Activated CD8-positive, alpha-beta memory T cell treated with anti-CD3 and anti-CD28 coated beads for 1 hour (primary cell): ENCODE measurements around the gene CLDN8.

ENCODE experiments used
- DNase-seq, 2 donors: peaks; one replicate each; pipeline ENCODE4 v3.0.0-alpha.2; 2020; ENCODE audit warnings: low read depth in 1 of 2; ENCODE audit errors: extremely low read depth in 1 of 2

The CLDN8 gene

GRCh38 chr21:30206551-30207251, 9.2 kb downstream of the CLDN8 start:
- DNase-seq: no peak

- no peak for DNase-seq
Measured at GRCh38 chr21:30200000-30200399, 15.9 kb downstream of the CLDN8 start.

- DNase-seq: no peak
Measured at GRCh38 chr21:30194701-30195299, 21.1 kb downstream of the CLDN8 start.

DNA sequence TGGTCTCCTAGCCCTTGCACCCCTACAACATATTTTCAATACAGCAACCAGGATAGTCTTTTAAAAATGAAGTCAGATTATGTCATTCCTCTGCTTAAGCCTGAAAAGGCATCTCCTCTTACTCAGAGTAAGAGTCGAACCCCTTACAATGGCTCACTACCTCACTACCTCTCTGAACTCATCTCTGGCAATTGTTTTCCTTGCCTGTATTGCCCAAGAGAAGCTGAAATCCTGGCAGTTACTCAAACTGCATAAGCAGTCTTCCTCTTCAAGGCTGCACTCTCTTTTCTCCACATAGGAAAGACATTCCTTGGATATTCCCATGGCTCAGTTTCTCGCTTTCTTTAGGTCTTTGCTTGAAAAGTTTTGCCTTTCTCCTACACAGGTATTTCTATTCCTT, 22.7 kb downstream of the CLDN8 start:
- DNase-seq: no peak

DNA sequence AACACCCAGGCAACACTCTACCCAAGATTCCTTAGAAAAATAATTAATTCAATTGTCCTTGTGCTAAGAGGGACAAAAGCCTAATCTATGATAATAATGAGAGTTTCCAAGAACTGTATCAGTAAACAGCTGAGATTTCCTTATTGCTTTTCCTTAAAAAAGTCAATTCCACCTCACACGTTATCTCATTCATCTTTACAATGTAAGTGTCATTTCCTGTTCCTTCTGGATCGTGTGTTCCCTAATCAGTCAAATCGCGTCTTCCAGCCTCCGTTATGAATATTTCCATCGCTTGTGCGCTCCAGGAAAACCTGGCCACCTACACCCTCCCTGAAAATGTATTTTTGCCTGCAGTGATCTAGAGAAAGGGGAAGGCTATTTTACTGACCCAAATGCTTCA, 25.3 kb downstream of the CLDN8 start:
- no peak for DNase-seq

- DNase-seq: no peak
Measured at GRCh38 chr21:30189773-30190172, 26.1 kb downstream of the CLDN8 start.

- no peak for DNase-seq
Measured at GRCh38 chr21:30186242-30186641, 29.7 kb downstream of the CLDN8 start.

GRCh38 chr21:30168086-30168485, 47.8 kb downstream of the CLDN8 start:
- no peak for DNase-seq

DNA sequence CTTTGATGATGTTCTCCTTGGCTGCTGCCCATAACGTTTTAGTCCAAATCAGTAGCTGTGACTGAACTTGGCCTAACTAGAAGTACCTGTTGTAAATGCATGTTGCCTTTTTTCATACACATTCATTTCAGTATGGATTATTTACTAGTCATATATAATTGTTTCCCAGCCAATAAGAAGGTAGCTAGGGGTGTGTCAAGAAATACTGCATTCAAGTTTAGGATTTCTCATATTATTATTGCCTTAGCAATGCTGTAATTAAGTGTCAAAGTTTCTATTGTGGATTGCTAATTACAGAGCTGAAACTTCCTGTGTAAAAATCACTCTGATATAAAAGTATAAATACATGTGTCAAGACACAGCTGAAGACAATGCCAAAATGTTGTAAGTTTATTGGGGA, 49.2 kb downstream of the CLDN8 start, which contains the start of gene CLDN17:
TSS of gene CLDN17 (minus strand) at position 101 of the 400 bp plus-strand sequence. CDS start 188 bp downstream, outside the sequence.
- DNase-seq: no peak

DNA sequence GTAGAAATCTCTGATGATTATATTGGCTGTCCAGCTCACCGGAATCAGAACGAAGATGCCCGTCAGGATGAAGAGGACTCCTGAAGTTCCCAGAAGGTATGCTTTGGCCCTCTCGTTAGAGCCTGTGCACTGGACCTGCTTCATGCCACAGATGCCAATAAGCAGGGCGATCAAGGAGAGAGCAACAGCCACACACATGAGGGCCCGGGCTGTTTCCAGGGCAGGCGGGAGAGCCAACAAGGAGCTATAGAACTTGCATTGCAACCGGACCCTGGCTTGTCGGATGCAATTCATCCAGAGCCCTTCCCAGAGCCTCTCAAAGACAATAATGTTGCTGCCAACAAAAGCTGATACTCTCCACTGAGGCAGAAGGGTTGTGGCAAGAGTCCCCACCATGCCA, 49.7 kb downstream of the CLDN8 start:
- DNase-seq: no peak

DNA sequence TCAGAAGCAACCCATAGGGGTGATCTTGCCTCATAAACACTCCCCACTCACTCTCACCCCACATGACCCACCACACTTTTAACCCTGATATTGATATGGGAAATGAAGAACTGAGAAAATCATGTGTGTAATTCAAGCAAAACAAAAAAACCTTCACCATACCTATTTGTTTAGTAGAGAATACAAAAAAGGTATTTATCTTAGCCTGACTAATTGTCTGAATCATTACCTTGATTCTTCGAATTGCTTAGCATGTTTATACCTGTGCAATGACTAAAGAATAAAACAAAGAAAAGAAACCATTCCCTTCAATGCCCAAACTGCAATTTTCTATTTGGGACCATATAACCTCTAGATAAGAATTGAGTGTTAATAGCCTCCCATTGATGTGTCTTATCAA, 51.1 kb downstream of the CLDN8 start:
- DNase-seq: no peak
